HG03520 (cell line): ENCODE data around the gene HOMER1.
A peak's percentile ranks its signal among the peaks of the same experiment; 100 is the strongest.

Experiments
- ATAC-seq: cut with Tn5 transposase; IDR thresholded peaks from one replicate; pipeline ENCODE4 v1.9.1; 2021; ENCODE audit warnings: mild to moderate bottlenecking, moderate library complexity; ENCODE audit not compliant: unreplicated experiment

The HOMER1 gene

GRCh38 chr5:79513704-79514390 lies at the start of gene HOMER1:
HOMER1 (minus strand) TSS chr5:79514134; CDS start chr5:79512774, 1,360 bp downstream.
- peak; percentile 43 for ATAC-seq

- no peak for ATAC-seq
These were observed 49.3 kb upstream of the HOMER1 start for GRCh38 chr5:79563247-79563590.

GRCh38 chr5:79562351-79563246 lies 48.7 kb upstream of the HOMER1 start:
- no peak for ATAC-seq

GRCh38 chr5:79561525-79561893 lies 47.6 kb upstream of the HOMER1 start:
- ATAC-seq: no peak

GRCh38 chr5:79560771-79561524 lies 47.0 kb upstream of the HOMER1 start:
- peak; percentile 58 for ATAC-seq

- ATAC-seq: no peak
These were observed 41.5 kb upstream of the HOMER1 start for GRCh38 chr5:79555418-79555817.

- ATAC-seq: no peak
These were observed 39.0 kb upstream of the HOMER1 start for GRCh38 chr5:79552984-79553383.

- no peak for ATAC-seq
These were observed 34.0 kb upstream of the HOMER1 start for GRCh38 chr5:79547982-79548381.

- ATAC-seq: no peak
These were observed 33.5 kb upstream of the HOMER1 start for GRCh38 chr5:79547429-79547822.

- ATAC-seq: no peak
These were observed 33.0 kb upstream of the HOMER1 start for GRCh38 chr5:79546782-79547428.

GRCh38 chr5:79544131-79544530 lies 30.2 kb upstream of the HOMER1 start:
- no peak for ATAC-seq

GRCh38 chr5:79540939-79541338 lies 27.0 kb upstream of the HOMER1 start:
- no peak for ATAC-seq

- no peak for ATAC-seq
These were observed 22.4 kb upstream of the HOMER1 start for GRCh38 chr5:79536193-79536906.

- ATAC-seq: no peak
These were observed 21.7 kb upstream of the HOMER1 start for GRCh38 chr5:79535477-79536192.

GRCh38 chr5:79529110-79529509 lies 15.2 kb upstream of the HOMER1 start:
- no peak for ATAC-seq

- no peak for ATAC-seq
These were observed 13.5 kb upstream of the HOMER1 start for GRCh38 chr5:79527431-79527830.

- no peak for ATAC-seq
These were observed 13.0 kb upstream of the HOMER1 start for GRCh38 chr5:79526928-79527327.

- no peak for ATAC-seq
These were observed 12.6 kb upstream of the HOMER1 start for GRCh38 chr5:79526493-79526892.

GRCh38 chr5:79521156-79521555 lies 7.2 kb upstream of the HOMER1 start:
- ATAC-seq: no peak

- no peak for ATAC-seq
These were observed 4.8 kb upstream of the HOMER1 start for GRCh38 chr5:79518718-79519117.
